Liver (tissue), 9 donors: ENCODE results near the gene SPIN1. TPM values are rescaled to one million over a fixed set of nuclear protein-coding genes. Genes with fewer than 3 reads are reported as not detected.

Experiments used
- DNase-seq: peaks from one replicate; pipeline ENCODE4 v3.0.0-alpha.2; 2017; ENCODE audit warnings: low spot score
- H3K27ac ChIP-seq, 2 donors: one replicate each; pipeline ENCODE4 v1.7.0; 2013; ENCODE audit warnings: inconsistent platforms in 2 of 2, low read length in 2 of 2, control low read depth in 1 of 2, low read depth in 1 of 2, mild to moderate bottlenecking in 1 of 2
- H3K27me3 ChIP-seq, 4 donors: one replicate each; pipeline versions ENCODE4 v1.6.1 to v1.7.0; 2013; ENCODE audit warnings: low read length in 3 of 4, inconsistent platforms in 1 of 4, mild to moderate bottlenecking in 1 of 4, moderate library complexity in 1 of 4; ENCODE audit not compliant: control insufficient read depth in 4 of 4, insufficient read depth in 4 of 4
- H3K36me3 ChIP-seq, 4 donors: one replicate each; pipeline versions ENCODE4 v1.6.1 to v1.7.0; 2013; ENCODE audit warnings: low read length in 3 of 4, mild to moderate bottlenecking in 3 of 4, low read depth in 1 of 4, moderate library complexity in 1 of 4; ENCODE audit not compliant: control insufficient read depth in 4 of 4, insufficient read depth in 3 of 4
- H3K4me1 ChIP-seq, 4 donors: one replicate each; pipeline versions ENCODE4 v1.6.1 to v1.7.0; 2013; ENCODE audit warnings: low read length in 3 of 4, mild to moderate bottlenecking in 3 of 4, moderate library complexity in 1 of 4; ENCODE audit not compliant: control insufficient read depth in 4 of 4, insufficient read depth in 4 of 4
- H3K4me3 ChIP-seq, 3 donors: one replicate each; pipeline versions ENCODE4 v1.6.1 to v1.7.0; 2013; ENCODE audit warnings: low read length in 3 of 3, control low read depth in 1 of 3, low read depth in 1 of 3, mild to moderate bottlenecking in 1 of 3
- H3K9ac ChIP-seq, 2 donors: one replicate each; pipeline ENCODE4 v1.7.0; 2013; ENCODE audit warnings: low read length in 2 of 2, mild to moderate bottlenecking in 2 of 2, moderate library complexity in 2 of 2, control low read depth in 1 of 2, low read depth in 1 of 2
- H3K9me3 ChIP-seq, 4 donors: one replicate each; pipeline versions ENCODE4 v1.6.1 to v1.7.0; 2013; ENCODE audit warnings: low read length in 3 of 4; ENCODE audit not compliant: control insufficient read depth in 4 of 4
- CTCF ChIP-seq: fragments of 150-350 bp; IDR thresholded peaks from 2 replicates; pipeline ENCODE4 v1.5.1; 2017; ENCODE audit warnings: improper control_type of control experiment, low read depth, low read length; ENCODE audit not compliant: missing input control
- EGR1 ChIP-seq, 2 donors: IDR thresholded peaks; 2 replicates each; pipeline ENCODE4 v1.6.1; 2016 to 2018; ENCODE audit warnings: antibody characterized with exemption in 2 of 2, low read depth in 2 of 2
- FOXA1 ChIP-seq: IDR thresholded peaks from 2 replicates; pipeline ENCODE4 v1.6.1; 2016; ENCODE audit warnings: antibody characterized with exemption
- FOXA2 ChIP-seq: IDR thresholded peaks from 2 replicates; pipeline ENCODE4 v1.6.1; 2016; ENCODE audit warnings: antibody characterized with exemption
- GABPA ChIP-seq, 2 donors: IDR thresholded peaks in 1 of 2; conservative IDR thresholded peaks in 1 of 2; 2 replicates each; pipeline ENCODE4 v1.6.1; 2016; ENCODE audit warnings: antibody characterized with exemption in 2 of 2, mild to moderate bottlenecking in 1 of 2, moderate library complexity in 1 of 2
- HNF4A ChIP-seq, 2 donors: conservative IDR thresholded peaks; 2 replicates each; pipeline ENCODE4 v1.6.1; 2016; ENCODE audit warnings: antibody characterized with exemption in 2 of 2, mild to moderate bottlenecking in 2 of 2
- HNF4G ChIP-seq: IDR thresholded peaks from 2 replicates; pipeline ENCODE4 v1.6.1; 2016; ENCODE audit warnings: antibody characterized with exemption
- JUND ChIP-seq, 2 donors: IDR thresholded peaks; 2 replicates each; pipeline ENCODE4 v1.6.1; 2016; ENCODE audit warnings: antibody characterized with exemption in 2 of 2
- NR2F2 ChIP-seq: IDR thresholded peaks from 2 replicates; pipeline ENCODE4 v1.6.1; 2016; ENCODE audit warnings: antibody characterized with exemption
- RAD21 ChIP-seq, 2 donors: IDR thresholded peaks; 2 replicates each; pipeline ENCODE4 v1.6.1; 2016; ENCODE audit warnings: antibody characterized with exemption in 2 of 2, mild to moderate bottlenecking in 2 of 2
- REST ChIP-seq: IDR thresholded peaks from 2 replicates; pipeline ENCODE4 v1.6.1; 2016; ENCODE audit warnings: antibody characterized with exemption, mild to moderate bottlenecking
- RXRA ChIP-seq, 2 donors: IDR thresholded peaks; 2 replicates each; pipeline ENCODE4 v1.6.1; 2017 to 2018; ENCODE audit warnings: antibody characterized with exemption in 2 of 2, mild to moderate bottlenecking in 1 of 2
- SP1 ChIP-seq: IDR thresholded peaks from 2 replicates; pipeline ENCODE4 v1.6.1; 2018; ENCODE audit warnings: antibody characterized with exemption, mild to moderate bottlenecking
- YY1 ChIP-seq: IDR thresholded peaks from 2 replicates; pipeline ENCODE4 v1.6.1; 2016; ENCODE audit warnings: antibody characterized with exemption, mild to moderate bottlenecking
- ZBTB33 ChIP-seq: IDR thresholded peaks from 2 replicates; pipeline ENCODE4 v1.6.1; 2016; ENCODE audit warnings: antibody characterized with exemption
- WGBS: extraction: QIAGEN DNeasy Blood & Tissue Kit; methylation state at CpG from one replicate; pipeline ENCODE4 v1.1.7; 2013; 5-methylcytosine and 5-hydroxymethylcytosine counted together
- polyA plus RNA-seq, 2 donors: library from polyadenylated mRNA; stranded (reverse) in 1 of 2; unstranded in 1 of 2; fragments of 200-250 nt in 1 of 2; fragments of >200 nt in 1 of 2; fragmentation: Nextera tagmentation in 1 of 2; extraction: Ambion mirVana in 1 of 2; gene quantifications; one replicate each; pipeline versions ENCODE4 v1.2.1 to v1.2.3, GENCODE V29; 2013 to 2015
- total RNA-seq, 2 donors: library from RNA; depleted of rRNA; stranded (reverse); fragments of >200 nt; gene quantifications; one replicate each; pipeline ENCODE4 v1.2.3, GENCODE V29; 2014
- TF ChIP-seq, protein P1 (sequence below): IDR thresholded peaks from 2 replicates; pipeline ENCODE4 v1.6.1; 2016; ENCODE audit warnings: antibody characterized with exemption
- donor health status: healthy.
- donor health status: healthy.
- donor health status: healthy.
- donor health status: healthy.
- donor health status: healthy.

Gene SPIN1
- total and polyA plus RNA-seq, 4 donors: 9.0 to 30.3 (median 18.6) TPM

DNA sequence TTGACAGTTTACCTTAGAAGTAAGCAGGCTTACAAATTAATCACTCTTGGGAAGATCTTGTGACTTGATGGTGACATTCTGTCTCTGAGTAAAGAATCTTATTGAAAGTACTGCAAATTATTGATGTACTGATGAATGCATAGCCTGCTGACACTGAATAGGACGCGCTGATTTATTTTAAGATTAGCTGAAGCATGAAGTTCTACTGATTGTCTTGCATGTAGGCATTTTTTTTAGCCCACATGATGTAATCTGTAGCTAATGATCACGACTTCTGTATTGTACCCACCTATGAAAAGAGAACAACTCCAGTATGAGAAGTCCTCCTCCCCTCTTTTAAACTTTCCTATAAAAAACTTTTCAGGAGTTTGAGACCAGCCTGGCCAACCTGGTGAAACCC lies 28.3 kb upstream of the SPIN1 start:
- TF ChIP-seq HNF4G: no peak
- no peak for TF ChIP-seq FOXA1
- TF ChIP-seq HNF4A (conservative IDR thresholded peaks at IDR 0.05): no peak
- TF ChIP-seq YY1: no peak
- no peak for TF ChIP-seq CTCF
- no peak for TF ChIP-seq FOXA2
- TF ChIP-seq, protein P1, sequence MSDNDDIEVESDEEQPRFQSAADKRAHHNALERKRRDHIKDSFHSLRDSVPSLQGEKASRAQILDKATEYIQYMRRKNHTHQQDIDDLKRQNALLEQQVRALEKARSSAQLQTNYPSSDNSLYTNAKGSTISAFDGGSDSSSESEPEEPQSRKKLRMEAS: no peak
- no peak for TF ChIP-seq GABPA (IDR thresholded peaks at IDR 0.05 in 1 of 2, conservative IDR thresholded peaks at IDR 0.05 in 1 of 2)
- TF ChIP-seq JUND (IDR thresholded peaks at IDR 0.05): no peak
- no peak for TF ChIP-seq NR2F2
- TF ChIP-seq EGR1 (IDR thresholded peaks at IDR 0.05; ENCODE audit: low read depth in 2 of 2): no peak
- TF ChIP-seq RAD21 (IDR thresholded peaks at IDR 0.05): no peak
- no peaks in the 10 kb centered on the region for H3K4me1 ChIP-seq
- no peak overlapping the region for H3K27ac ChIP-seq
- no peaks in the 10 kb centered on the region for H3K36me3 ChIP-seq
- H3K9ac ChIP-seq: no peak overlapping the region
- H3K27me3 ChIP-seq: no peaks in the 10 kb centered on the region
- no peak overlapping the region for H3K4me3 ChIP-seq
- no peak for DNase-seq
- peaks cover 0 to 1% (median 0%) of the 10 kb centered on the region in 4 donors for H3K9me3 ChIP-seq
- 92% methylated on average over 3 of the region's 3 CpGs for WGBS

DNA sequence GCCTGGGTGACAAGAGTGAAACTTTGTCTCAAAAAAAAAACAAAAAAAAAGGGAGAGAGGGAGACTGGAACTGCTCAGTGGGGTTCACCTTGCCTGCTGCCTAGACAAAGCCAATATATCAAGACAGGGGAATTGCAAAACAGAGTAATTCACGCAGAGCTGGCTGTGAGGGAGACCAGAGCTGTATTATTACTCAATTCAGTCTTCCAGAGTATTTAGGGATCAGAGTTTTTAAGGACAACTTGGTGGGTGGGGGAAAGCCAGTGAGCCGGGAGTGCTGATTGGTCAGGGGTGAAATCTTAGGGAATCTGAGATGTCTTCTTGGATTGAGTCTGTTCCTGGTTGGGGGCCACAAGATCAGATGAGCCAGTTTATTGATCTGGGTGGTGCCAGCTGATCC lies 25.6 kb upstream of the SPIN1 start:
- TF ChIP-seq YY1: no peak
- TF ChIP-seq REST: no peak
- TF ChIP-seq HNF4G: no peak
- TF ChIP-seq RAD21 (IDR thresholded peaks at IDR 0.05): no peak
- no peak for TF ChIP-seq NR2F2
- TF ChIP-seq, protein P1: no peak
- Histone ChIP-seq H3K4me3 (no peak overlapping the region), H3K27me3 (no peaks in the 10 kb centered on the region), H3K9me3 (no peaks in the 10 kb centered on the region), H3K4me1 (no peaks in the 10 kb centered on the region), H3K27ac (no peak overlapping the region), H3K9ac (no peak overlapping the region), H3K36me3 (no peaks in the 10 kb centered on the region)
- 86% methylated on average over 2 of the region's 2 CpGs for WGBS
- no peak for DNase-seq

- H3K9ac ChIP-seq: no peak overlapping the region
- no peak for DNase-seq
- no peaks in the 10 kb centered on the region for H3K9me3 ChIP-seq
- H3K4me3 ChIP-seq: no peak overlapping the region
- H3K27me3 ChIP-seq: no peaks in the 10 kb centered on the region
- H3K4me1 ChIP-seq: no peaks in the 10 kb centered on the region
- no peak for TF ChIP-seq EGR1 (IDR thresholded peaks at IDR 0.05; ENCODE audit: low read depth in 2 of 2)
- no peak for TF ChIP-seq SP1
- TF ChIP-seq ZBTB33: no peak
- TF ChIP-seq YY1: no peak
- no peak for TF ChIP-seq HNF4A (conservative IDR thresholded peaks at IDR 0.05)
- no peak for TF ChIP-seq RXRA (IDR thresholded peaks at IDR 0.05)
- no peak for TF ChIP-seq HNF4G
- TF ChIP-seq JUND (IDR thresholded peaks at IDR 0.05): no peak
- TF ChIP-seq CTCF: no peak
- TF ChIP-seq FOXA1: no peak
- no peaks in the 10 kb centered on the region for H3K36me3 ChIP-seq
- no peak overlapping the region for H3K27ac ChIP-seq
- WGBS: 90% methylated on average over 1 of the region's 1 CpG
Observed at GRCh38 chr9:88363661-88364060, 24.6 kb upstream of the SPIN1 start.
